22Rv1 (cell line): ENCODE data around the gene ELMOD1.

ENCODE experiments used
- H3K27ac ChIP-seq: fragments of 450-650 bp; 2 replicates; pipeline ENCODE4 v1.5.1; 2017
- ZFX ChIP-seq: fragments of 450-650 bp; IDR thresholded peaks from 2 replicates; pipeline ENCODE4 v1.6.1; 2017; ENCODE audit warnings: antibody characterized with exemption, borderline replicate concordance
- TF ChIP-seq, protein P1 (sequence below): fragments of 450-650 bp; IDR thresholded peaks from 2 replicates; pipeline ENCODE4 v1.5.1; 2017; ENCODE audit warnings: mild to moderate bottlenecking

ELMOD1 gene

GRCh38 chr11:107646783-107647182 is 55.8 kb downstream of the ELMOD1 start:
- TF ChIP-seq ZFX: no peak
- TF ChIP-seq, protein P1, sequence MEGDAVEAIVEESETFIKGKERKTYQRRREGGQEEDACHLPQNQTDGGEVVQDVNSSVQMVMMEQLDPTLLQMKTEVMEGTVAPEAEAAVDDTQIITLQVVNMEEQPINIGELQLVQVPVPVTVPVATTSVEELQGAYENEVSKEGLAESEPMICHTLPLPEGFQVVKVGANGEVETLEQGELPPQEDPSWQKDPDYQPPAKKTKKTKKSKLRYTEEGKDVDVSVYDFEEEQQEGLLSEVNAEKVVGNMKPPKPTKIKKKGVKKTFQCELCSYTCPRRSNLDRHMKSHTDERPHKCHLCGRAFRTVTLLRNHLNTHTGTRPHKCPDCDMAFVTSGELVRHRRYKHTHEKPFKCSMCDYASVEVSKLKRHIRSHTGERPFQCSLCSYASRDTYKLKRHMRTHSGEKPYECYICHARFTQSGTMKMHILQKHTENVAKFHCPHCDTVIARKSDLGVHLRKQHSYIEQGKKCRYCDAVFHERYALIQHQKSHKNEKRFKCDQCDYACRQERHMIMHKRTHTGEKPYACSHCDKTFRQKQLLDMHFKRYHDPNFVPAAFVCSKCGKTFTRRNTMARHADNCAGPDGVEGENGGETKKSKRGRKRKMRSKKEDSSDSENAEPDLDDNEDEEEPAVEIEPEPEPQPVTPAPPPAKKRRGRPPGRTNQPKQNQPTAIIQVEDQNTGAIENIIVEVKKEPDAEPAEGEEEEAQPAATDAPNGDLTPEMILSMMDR: no peak
- H3K27ac ChIP-seq: no peak overlapping the region

DNA sequence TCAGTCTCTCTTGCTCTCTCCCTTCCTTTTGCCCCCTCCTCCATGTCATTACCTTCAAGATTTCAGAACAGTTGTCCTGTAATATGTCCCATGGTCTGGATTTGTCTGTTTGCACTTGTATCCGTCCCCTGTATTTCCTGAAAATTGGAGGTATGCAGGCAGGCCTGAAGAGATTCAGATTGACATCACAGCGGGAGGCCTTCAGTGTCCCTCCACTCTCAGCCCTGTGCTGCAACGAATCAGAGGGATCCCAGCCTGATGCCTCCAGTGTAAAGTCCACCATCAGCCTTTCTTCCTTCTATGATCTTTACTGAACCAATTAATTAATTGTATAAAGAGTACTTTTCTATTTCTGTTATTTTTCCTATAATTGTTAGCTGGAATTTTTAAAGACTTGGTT is 57.3 kb downstream of the ELMOD1 start:
- no peak for TF ChIP-seq ZFX
- no peak overlapping the region for H3K27ac ChIP-seq

DNA sequence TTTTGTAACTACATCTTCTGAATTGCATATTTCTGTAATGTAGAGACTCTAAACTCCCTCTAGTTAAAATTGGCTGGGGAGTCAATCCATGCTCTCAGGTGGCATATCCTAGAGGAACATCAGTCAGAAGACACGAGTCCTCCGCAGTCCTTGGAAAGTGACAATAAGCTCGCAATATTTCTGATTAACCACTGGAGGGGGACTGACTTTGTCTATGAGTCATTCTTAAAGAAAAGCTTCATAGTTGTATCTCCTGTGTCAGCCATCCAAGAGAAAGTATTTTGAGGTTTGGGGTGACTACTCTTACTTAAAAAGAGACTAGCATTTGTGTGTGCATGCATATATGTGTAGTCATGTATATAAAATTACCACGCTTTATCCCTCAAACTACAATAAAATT is 60.7 kb downstream of the ELMOD1 start:
- H3K27ac ChIP-seq: no peak overlapping the region
- no peak for TF ChIP-seq ZFX
- TF ChIP-seq, protein P1: no peak

DNA sequence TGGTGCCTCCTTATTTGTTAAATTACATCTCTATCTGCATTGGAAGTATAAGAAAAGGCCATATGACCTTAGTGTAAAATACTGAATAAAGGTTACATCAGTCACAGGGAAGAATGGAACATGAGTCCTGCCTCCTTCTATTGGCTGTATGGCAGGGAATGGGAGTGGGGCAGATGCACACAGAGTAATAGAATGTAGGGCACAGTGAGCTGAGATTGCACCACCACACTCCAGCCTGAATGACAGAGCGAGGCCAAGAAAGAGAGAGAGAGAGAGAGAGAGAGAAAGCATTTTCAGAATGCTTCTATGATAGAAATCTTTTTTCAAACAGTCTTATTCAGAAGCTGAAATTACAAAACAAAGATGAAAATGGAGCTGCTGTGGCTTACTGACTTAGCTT is 62.1 kb downstream of the ELMOD1 start:
- no peak overlapping the region for H3K27ac ChIP-seq
- TF ChIP-seq, protein P1: no peak
- TF ChIP-seq ZFX: no peak

- TF ChIP-seq, protein P1: no peak
- no peak overlapping the region for H3K27ac ChIP-seq
Measured at GRCh38 chr11:107655602-107656001, 64.7 kb downstream of the ELMOD1 start.

DNA sequence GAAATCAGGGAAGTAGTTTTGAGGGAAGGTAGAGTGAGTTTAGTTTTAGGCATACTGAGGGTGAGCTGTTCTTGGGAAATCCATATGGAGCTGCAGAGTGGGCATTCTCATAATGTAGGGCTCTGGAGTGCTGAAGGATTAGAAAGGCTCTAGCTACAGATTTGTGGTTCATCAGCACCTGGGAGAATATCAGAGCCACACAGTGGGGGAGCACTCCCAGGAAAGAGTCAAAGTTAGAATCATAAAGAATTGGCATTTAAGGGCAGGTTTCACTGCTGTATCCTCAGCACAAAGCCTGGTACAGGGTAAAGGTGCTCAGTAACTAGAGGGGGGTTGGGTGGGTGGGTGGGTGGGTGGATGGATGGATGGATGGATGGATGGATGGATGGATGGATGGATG is 68.4 kb downstream of the ELMOD1 start:
- TF ChIP-seq, protein P1: no peak
- TF ChIP-seq ZFX: no peak

DNA sequence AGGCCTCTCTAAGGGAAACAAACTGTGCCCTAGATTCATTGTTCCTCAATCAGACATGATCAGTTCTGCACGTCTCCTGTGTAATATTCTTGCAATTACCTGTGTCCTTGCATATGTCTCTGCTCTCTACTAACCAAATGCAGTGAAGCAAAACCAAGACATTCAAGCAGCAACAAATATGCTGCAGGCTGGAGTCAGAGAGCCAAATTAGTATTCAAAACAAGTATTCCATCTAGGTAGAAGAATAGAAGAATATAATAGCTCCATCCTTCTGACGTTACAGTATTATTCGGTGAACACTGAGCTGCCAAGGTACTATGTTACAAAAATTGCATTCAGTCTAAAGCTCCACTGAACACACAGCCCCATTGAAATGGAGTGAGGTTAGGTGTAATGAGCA is 69.1 kb downstream of the ELMOD1 start:
- TF ChIP-seq ZFX: no peak
- TF ChIP-seq, protein P1: no peak

More for the DNA sequence above, 68.4 kb downstream of the ELMOD1 start:
- H3K27ac ChIP-seq: no peak overlapping the region

DNA sequence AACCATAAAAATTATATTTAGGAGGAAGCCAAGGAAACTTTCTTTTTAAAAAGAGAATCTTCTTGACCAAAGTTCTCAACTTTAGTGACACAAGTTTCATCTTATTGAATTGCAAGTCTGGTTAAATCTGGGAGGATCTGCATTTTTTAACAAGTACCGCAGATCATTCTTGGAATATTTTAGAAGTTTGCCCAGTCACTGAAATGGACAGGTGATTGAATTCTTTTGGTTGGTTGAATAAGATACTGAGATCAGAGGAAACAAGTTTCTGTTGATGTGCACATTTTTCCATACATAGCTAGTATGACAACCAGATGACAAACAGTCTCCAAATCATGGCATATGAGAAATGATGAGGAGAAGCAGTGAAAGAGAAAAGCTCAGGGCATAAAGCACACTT is 70.7 kb downstream of the ELMOD1 start:
- no peak overlapping the region for H3K27ac ChIP-seq
- no peak for TF ChIP-seq ZFX
- TF ChIP-seq, protein P1: no peak

More for the DNA sequence above, 69.1 kb downstream of the ELMOD1 start:
- no peak overlapping the region for H3K27ac ChIP-seq
